Epidermal melanocyte (primary cell): ENCODE data around the gene CBX3.
"Not testable (repeated sequence)": the region's sequence is repeated elsewhere in the genome, so short reads cannot be mapped to it uniquely, and the experiment has no call there.

Experiments used
- DNase-seq: peaks from one replicate; pipeline ENCODE4 v3.0.0; 2011; ENCODE audit warnings: low spot score; ENCODE audit not compliant: insufficient read length

Gene CBX3

DNA sequence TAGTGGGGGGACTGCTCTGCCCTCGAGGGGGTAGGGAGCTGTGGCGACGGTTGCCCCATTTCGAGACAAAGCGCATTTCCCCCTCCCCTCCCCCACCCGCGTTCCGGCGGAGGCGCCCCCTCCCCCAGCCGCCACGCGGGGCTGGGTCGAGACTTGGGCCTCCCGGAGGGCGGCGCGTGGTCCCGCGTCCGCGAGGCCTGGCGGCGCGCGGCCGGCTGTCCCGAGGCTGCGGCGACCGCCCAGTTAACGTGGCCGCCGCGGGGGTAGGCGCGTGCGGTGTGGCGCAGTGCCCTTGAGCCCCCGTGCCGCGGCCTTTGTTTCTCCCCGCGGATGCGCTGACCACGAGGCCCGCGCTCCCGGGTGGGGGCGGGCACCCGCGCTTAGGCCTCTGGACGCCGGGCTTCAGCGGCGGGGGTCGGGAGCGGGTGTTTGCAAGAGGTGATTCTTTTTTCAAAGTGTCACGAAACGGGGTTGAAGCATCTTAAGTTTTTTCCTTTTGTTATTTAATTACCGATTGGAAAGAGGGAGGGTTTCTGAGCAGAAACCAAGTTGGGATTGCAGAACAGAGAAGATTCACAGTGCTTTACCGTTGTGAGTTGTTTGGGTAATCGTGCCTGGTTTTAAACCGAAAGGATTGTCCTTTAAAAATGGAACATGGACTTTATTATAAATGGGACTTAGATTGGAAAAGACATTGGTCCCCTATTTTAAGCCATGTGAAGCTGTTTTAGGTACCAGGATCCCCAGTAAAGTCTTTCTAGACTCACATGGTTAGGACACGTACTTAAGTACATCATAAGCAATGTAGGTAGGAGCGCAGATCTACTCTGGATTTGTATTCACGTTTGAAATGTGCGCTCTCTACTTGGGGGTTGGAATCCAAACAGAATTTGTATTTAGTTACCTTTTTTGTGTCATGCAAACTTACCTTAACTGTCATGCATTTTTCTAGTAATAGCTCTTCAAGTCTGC is 760 bp downstream of the CBX3 start:
- no peak for DNase-seq

DNA sequence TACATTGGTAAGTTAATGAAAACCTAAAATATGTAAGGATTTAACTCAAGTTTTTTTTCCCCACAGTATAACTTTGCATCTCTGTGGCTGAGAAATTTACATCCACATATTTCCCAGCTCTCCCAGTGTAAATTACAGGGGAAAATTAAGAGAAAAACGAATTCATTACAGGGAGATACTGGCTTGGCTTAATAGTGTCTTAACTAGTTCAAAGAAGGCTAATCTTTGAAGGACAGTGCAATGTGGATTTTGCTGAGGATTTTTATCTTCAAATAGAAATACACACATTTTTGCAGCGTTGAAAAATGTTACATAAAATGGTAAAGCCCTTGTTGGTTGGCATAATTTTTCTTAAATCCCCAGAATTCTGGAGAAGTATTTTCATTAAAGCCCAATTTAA is 1.5 kb downstream of the CBX3 start:
- no peak for DNase-seq

DNA sequence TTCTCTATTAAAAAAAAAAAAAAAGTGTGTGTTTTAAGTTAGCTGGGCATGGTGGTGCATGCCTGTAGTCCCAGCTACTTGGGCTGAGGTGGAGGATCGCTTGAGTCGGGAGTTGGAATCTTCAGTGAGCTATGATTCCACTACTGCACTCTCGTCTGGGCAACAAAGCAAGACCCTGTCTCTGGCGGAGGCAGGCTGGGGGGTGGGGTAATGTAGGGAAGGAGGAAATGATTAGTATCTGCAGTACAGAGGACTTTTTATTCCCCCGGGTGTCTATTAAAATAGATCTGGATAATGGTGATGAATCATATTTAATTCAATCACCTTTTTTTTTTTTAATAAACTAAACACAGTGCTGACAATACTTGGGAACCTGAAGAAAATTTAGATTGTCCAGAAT is 6.5 kb downstream of the CBX3 start:
- DNase-seq, result no peak

- no peak for DNase-seq
These were observed 11.6 kb downstream of the CBX3 start for GRCh38 chr7:26212921-26213718.

- DNase-seq, result no peak
These were observed 12.4 kb downstream of the CBX3 start for GRCh38 chr7:26213807-26214515.

DNA sequence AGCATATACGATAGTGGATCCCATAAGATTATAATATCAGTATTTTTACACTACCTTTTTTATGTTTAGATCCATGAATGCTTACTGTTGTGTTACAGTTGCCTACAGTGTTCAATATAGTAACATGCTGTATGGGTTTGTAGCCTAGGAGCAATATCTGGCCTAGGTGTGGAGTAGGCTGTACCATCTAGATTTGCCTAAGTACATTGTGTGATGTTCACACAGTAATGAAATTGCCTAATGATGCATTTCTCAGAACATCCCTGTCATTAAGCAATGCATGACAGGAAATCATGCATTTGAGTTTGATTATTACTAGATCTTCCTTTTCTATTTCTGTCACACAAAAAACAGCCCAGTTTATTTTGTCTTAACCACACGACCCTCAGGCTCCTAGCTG is 14.5 kb downstream of the CBX3 start:
- no peak for DNase-seq

DNA sequence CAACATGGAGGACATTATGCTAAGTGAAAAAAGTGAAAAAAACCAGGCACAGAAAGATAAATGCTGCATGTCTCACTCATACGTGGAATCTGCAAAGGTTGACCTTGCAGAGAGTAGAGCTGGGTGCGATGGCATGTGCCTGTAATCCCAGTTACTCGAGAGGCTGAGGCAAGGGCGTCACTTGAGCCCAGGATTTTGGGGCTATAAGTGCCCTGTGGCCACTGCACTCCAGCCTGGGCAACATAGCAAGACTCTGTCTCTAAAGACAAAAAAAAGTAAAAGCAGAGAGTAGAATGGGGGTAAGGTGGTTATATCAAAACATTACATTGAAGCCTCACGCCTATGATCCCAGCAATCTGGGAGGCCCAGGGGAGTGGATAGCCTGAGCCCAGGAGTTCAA is 22.8 kb downstream of the CBX3 start:
- no peak for DNase-seq

DNA sequence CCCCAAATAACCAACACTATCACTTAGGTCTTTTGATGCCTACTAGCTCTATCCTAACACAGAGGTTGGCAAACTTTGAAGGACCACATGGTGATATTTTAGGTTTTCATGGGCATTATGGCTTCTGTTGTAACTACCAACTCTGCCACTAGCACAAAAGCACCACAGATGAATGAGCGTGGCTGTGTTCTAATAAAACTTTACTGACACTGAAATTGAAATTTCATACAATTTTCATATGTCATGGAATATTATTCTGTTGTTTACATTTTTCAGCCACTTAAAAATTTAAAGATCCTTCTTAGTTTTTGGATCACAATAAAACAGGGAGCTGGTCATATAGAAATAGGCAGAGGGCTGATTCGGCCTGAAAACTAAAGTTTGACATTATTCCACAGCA is 26.4 kb downstream of the CBX3 start:
- no peak for DNase-seq

- DNase-seq, result no peak
These were observed 32.5 kb downstream of the CBX3 start for GRCh38 chr7:26233902-26234511.

DNA sequence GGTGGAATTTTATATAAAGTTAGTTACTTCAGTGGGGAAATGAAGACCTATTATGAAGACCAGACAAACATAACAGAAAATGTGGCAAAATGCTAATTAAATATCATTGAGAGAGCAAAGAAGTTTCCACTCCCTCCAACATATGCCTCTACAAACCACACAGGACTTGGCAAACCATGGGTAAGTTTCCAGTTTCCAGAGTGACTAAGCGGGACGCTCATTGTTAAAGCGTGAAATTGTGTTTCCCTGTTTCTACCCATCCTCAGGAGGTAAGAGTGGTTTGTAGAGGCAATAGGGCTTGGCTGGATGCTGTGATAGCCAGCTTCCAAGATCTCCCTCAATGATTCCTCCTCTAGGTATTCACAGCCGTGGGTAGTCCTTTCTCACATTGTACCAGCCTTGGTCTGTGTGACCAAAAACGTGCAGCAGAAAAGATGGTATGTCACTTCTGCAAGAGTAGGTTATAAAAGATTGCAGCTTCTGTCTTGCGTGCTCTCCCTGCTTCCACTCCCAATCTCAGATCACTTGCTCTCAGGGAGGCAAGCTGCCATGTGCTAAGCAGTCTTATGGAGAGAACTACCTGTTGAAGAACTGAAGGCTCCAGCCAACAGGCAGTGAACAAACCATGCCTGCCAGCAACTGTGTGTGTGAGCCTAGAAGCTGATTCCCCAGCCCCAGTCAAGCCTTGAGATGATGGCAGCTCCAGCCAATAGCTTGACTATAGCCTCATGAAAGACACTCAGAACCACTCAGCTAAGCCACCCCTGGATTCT is 35.7 kb downstream of the CBX3 start:
- no peak for DNase-seq

DNA sequence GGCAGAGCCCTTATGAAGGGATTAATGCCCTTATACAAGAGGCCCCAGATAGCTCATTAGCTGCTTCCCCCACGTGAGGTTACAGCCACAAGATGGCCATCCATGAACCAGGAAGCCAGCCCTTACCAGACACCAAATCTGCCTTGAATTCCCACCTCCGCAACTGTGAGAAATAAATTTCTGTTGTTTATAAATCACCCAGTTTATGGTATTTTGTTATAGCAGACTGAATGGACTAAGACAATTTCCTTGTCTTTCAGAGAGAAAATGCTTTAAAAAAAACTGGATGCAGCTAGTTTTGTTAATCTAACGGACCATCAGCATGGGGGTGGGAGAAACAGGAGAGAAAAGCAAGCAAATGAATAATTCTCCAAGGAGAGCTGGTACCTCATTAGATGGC is 36.5 kb downstream of the CBX3 start:
- no peak for DNase-seq

- no peak for DNase-seq
These were observed 43.6 kb downstream of the CBX3 start for GRCh38 chr7:26245150-26245549.

DNA sequence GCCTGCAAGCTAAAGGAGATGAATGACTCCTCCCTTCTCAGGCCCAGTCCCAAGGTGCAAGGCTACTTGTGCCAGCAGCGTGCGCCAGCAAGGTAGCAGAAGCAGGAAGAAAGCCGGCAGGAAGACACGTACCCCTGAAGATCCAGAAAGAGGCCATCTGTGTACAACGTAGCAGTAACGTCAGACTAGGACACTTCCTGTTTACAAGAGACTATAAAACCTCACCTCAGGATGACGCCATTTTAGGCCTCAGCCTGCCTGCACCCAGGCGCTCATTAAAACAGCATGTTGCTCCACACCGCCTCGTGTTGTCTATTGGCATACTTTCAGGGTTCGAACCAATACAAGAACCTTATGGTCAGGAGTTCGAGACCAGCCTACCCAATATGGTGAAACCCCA is 48.7 kb downstream of the CBX3 start:
- no peak for DNase-seq

DNA sequence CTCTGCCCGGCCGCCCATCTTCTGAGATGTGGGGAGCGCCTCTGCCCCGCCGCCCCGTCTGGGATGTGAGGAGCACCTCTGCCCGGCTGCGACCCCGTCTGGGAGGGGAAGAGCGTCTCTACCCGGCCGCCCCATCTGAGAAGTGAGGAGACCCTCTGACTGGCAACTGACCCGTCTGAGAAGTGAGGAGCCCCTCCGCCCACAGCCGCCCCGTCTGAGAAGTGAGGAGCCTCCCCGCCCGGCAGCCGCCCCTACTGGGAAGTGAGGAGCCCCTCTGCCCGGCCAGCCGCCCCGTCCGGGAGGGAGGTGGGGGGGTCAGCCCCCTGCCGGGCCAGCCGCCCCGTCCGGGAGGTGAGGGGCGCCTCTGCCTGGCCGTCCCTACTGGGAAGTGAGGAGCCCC is 60.3 kb downstream of the CBX3 start:
- DNase-seq, result not testable (repeated sequence)
